Measurements from ENCODE around the gene GLA. TPM values are rescaled to one million over a fixed set of nuclear protein-coding genes. Genes with fewer than 3 reads are reported as not detected.

Gene GLA
- total and polyA plus RNA-seq, 2 of the 4 experiments (the other 2 are of a cell fraction) = 27.9 to 38.7 TPM

DNA sequence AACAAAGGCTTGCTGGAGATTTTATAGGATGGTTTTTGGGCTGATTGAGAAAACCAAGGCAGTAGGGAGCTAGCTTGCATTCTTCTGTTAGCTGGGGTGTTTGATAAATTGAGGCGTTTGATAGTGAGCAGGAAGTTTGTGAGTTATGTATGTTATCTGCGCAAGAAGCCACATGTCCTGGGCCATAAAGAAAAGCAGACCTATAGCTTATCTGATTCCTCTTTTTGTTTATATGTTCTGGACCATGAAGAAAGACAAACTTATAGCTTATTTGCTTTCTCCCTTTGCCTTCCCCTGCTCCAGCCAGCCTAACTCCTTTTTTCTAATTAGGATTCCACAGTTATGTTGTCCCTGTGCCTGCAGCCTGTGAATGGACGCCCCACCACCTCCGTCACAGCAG is 9.5 kb upstream of the GLA start:
- no peak overlapping the region for H3K4ac ChIP-seq (ENCODE audit: low read depth, low read length)
- no peak overlapping the region for H2BK5ac ChIP-seq (ENCODE audit: low read depth, low read length, poor library complexity, severe bottlenecking)
- no CpG with 5 or more reads among the region's 4 CpGs for WGBS, 2 experiments (ENCODE audit: extremely low coverage in 2 of 2, insufficient read length in 1 of 2)
- H3K4me1 ChIP-seq (ENCODE audit: control insufficient read depth, insufficient read depth, low read length) = peaks cover 4% of the 10 kb centered on the region; the same call in 1 of the 2 replicates
- H3K4me3 ChIP-seq (ENCODE audit: insufficient read depth, low read depth, low read length) = no peak overlapping the region
- in situ Hi-C loops (cut with MboI; ENCODE audit: low sequenced_read_pairs) (loop anchor here (5.0 kb wide), 1 partner anchor 380 kb away; no protein-coding TSS in a partner anchor), dilution Hi-C loops (cut with HindIII; ENCODE audit: low sequenced_read_pairs, unreplicated experiment) (no loop called here), intact Hi-C loops (cut with micrococcal nuclease) (loop anchor here (2.0 to 5.0 kb wide), 3 partner anchors 65 to 175 kb away; partner anchors contain the start of gene ARMCX1)
- ATAC-seq (ENCODE audit: low read depth) (no peak), DNase-seq (no peak)
- POLR2A ChIA-PET (ENCODE audit: unreplicated experiment) = no interaction called here
- no peak overlapping the region for H3K18ac ChIP-seq (ENCODE audit: low read depth, low read length)
- H3K56ac ChIP-seq (ENCODE audit: extremely low read depth, insufficient read depth, low read length) = no peak overlapping the region
- H4K20me1 ChIP-seq (ENCODE audit: insufficient read depth, low read length) = peaks cover 5% of the 10 kb centered on the region; the same call in 1 of the 2 replicates
- peak overlapping the region; percentile 17; the same call in 1 of the 2 replicates for H2AK5ac ChIP-seq (ENCODE audit: low read depth, low read length)
- H4K91ac ChIP-seq (ENCODE audit: insufficient read depth, low read depth, low read length) = no peak overlapping the region
- H3K14ac ChIP-seq (replicated peaks; ENCODE audit: low read depth, low read length) = no peak overlapping the region
- H3K4me2 ChIP-seq (ENCODE audit: low read depth, low read length) = no peak overlapping the region
- H3K27ac ChIP-seq (ENCODE audit: insufficient read depth, low read length) = no peak overlapping the region
- no peak overlapping the region for H3K23ac ChIP-seq (ENCODE audit: low read depth, low read length)
- H3K9ac ChIP-seq (ENCODE audit: low read depth, low read length) = no peak overlapping the region
- BruUV-seq (replicated peaks) = no TSS peak
- peaks cover 2% of the 10 kb centered on the region; the same call in 1 of the 2 replicates for H3K27me3 ChIP-seq (ENCODE audit: control insufficient read depth, insufficient read depth, low read length)
- peak overlapping the region; percentile 46 for H2AFZ ChIP-seq (replicated peaks; ENCODE audit: low read length, poor library complexity)
- peaks cover 9% of the 10 kb centered on the region for H3K36me3 ChIP-seq (ENCODE audit: control insufficient read depth, insufficient read depth, low read length)
- H3K9me3 ChIP-seq (ENCODE audit: control insufficient read depth, insufficient read depth, low read length) = no peaks in the 10 kb centered on the region
- H2BK15ac ChIP-seq (ENCODE audit: low read depth, low read length) = no peak overlapping the region
- 0 out of 2 replicates have a peak overlapping the region, but pooled peaks have one; percentile 19 for H2BK120ac ChIP-seq (ENCODE audit: low read depth, low read length)
- CTCF ChIA-PET = no interaction called here
- peaks cover 0 to 1% of the 10 kb centered on the region in 2 experiments; a peak in 1 of 4 replicates for H3K79me1 ChIP-seq (ENCODE audit: low read depth in 1 of 2, low read length in 2 of 2)
- H2BK20ac ChIP-seq (ENCODE audit: low read depth, low read length) = no peak overlapping the region
- peak overlapping the region; percentile 66; the same call in 1 of the 2 replicates for H4K5ac ChIP-seq (ENCODE audit: low read depth, low read length)
- H2AK9ac ChIP-seq (replicated peaks; ENCODE audit: low read depth, low read length, poor library complexity) = no peak overlapping the region
- TF ChIP-seq CEBPB (IDR thresholded peaks at IDR 0.05; ENCODE audit: low read depth, low read length) = no peak
- no peak for TF ChIP-seq POLR2A (IDR thresholded peaks at IDR 0.05; ENCODE audit: low read depth, low read length)
- no peak for TF ChIP-seq SMC3 (IDR thresholded peaks at IDR 0.05; ENCODE audit: low read depth, low read length)
- no peaks in the 10 kb centered on the region for H3K9me1 ChIP-seq (ENCODE audit: insufficient read depth, low read length)
- peak overlapping the region; percentile 97 to 99 for H4K8ac ChIP-seq (ENCODE audit: low read depth in 2 of 2, low read length in 2 of 2)
